ENCODE results near the gene POLR3B.

The POLR3B gene

DNA sequence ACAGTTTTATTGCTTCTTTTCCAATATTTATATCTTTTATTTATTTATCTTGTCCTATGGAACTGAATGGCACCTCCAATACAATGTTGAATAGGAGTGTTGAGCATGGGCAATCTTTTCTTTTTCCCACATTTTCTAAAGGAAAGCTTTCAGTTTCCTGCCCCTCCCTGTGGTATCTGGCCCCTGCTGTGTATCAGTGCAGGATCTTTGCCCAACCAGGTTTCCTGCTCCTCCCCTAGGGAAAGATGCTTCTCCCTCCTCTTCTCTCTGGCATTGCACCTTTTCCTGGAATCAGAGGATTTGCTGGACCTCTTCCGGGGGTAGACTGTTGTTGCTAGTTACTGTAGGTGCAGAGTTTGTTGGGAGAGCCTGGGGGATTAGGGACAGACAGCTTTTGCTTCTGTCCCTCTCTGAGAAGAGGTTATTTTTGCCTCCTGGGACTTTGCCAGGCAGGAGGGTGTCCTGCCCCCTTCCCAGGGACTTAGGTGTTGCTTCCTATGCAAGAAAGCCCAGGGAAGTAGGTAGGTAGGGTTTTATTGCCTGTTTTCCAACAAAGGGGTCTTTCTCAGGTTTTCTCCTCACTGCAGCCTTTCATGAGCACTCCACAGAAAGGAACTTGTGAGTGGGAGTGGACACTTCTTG lies 67.6 kb downstream of the POLR3B start:
- H3K27me3 ChIP-seq: no peaks in the 10 kb centered on the region
- no peaks in the 10 kb centered on the region for H3K4me1 ChIP-seq
- DNase-seq: no peak
- H3K4me3 ChIP-seq (ENCODE audit: low read depth, low read length): no peak overlapping the region
- TF ChIP-seq CTCF (IDR thresholded peaks at IDR 0.05; ENCODE audit: low read depth, low read length): no peak
- no peaks in the 10 kb centered on the region; the same call in 1 of the 2 replicates for H3K9me3 ChIP-seq
- no peaks in the 10 kb centered on the region for H3K36me3 ChIP-seq

GRCh38 chr12:106427917-106428316 lies 70.4 kb downstream of the POLR3B start:
- DNase-seq: no peak
- Histone ChIP-seq H3K27me3 (no peaks in the 10 kb centered on the region), H3K4me3 (ENCODE audit: low read depth, low read length) (no peak overlapping the region), H3K4me1 (no peaks in the 10 kb centered on the region), H3K9me3 (no peaks in the 10 kb centered on the region), H3K36me3 (no peaks in the 10 kb centered on the region)
- no peak for TF ChIP-seq CTCF (IDR thresholded peaks at IDR 0.05; ENCODE audit: low read depth, low read length)

DNA sequence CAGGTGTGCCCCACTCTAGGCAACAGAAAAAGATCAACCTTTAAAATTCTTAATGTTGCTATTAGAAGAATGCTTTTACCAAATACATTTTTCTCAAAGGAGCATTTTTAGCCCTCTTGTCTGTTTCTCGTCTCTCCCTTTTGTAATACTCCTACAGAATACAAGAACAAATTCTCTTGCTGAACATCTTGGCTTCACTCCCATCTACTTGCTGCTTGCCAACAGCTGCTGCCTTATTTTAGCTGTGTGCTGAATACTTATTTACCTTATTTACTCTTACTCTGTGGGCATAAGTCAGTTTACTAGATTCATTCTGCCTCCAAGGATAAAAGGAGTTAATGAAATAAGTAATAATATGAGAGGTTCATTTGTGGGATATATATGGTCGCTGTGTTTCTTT lies 70.8 kb downstream of the POLR3B start:
- DNase-seq: no peak
- no peaks in the 10 kb centered on the region for H3K9me3 ChIP-seq
- no peaks in the 10 kb centered on the region for H3K4me1 ChIP-seq
- TF ChIP-seq CTCF (IDR thresholded peaks at IDR 0.05; ENCODE audit: low read depth, low read length): no peak
- H3K27me3 ChIP-seq: no peaks in the 10 kb centered on the region
- H3K36me3 ChIP-seq: no peaks in the 10 kb centered on the region
- H3K4me3 ChIP-seq (ENCODE audit: low read depth, low read length): no peak overlapping the region

- no peak for DNase-seq
- no peaks in the 10 kb centered on the region for H3K4me1 ChIP-seq
Observed at GRCh38 chr12:106429043-106429552, 71.5 kb downstream of the POLR3B start.

DNA sequence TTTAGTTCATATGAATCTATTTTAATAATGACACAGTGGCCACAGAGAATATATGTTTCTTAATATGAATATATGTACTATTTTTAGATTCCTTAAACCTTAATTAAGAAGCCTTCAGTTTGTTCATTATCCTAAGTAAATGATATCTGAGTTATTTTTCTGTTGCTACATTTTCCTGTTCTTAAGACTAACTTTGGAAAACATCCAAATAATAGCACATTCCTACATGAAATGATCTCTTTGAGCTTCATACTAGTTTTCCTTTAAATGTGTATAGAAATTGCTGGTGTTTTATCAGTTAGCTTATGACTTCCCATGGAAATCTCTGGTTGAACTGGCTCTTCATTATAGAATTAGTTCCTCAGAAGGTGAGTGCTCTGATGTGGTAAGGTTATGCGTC lies 72.1 kb downstream of the POLR3B start:
- Histone ChIP-seq H3K4me1 (no peaks in the 10 kb centered on the region), H3K36me3 (no peaks in the 10 kb centered on the region), H3K9me3 (no peaks in the 10 kb centered on the region), H3K27me3 (no peaks in the 10 kb centered on the region), H3K4me3 (ENCODE audit: low read depth, low read length) (no peak overlapping the region)
- no peak for DNase-seq
- TF ChIP-seq CTCF (IDR thresholded peaks at IDR 0.05; ENCODE audit: low read depth, low read length): no peak

More at GRCh38 chr12:106429043-106429552, 71.5 kb downstream of the POLR3B start:
- Histone ChIP-seq H3K9me3 (no peaks in the 10 kb centered on the region), H3K27me3 (no peaks in the 10 kb centered on the region), H3K4me3 (ENCODE audit: low read depth, low read length) (no peak overlapping the region), H3K36me3 (no peaks in the 10 kb centered on the region)
- no peak for TF ChIP-seq CTCF (IDR thresholded peaks at IDR 0.05; ENCODE audit: low read depth, low read length)

GRCh38 chr12:106431839-106432411 lies 74.4 kb downstream of the POLR3B start:
- Histone ChIP-seq H3K36me3 (no peaks in the 10 kb centered on the region), H3K9me3 (no peaks in the 10 kb centered on the region), H3K4me1 (no peaks in the 10 kb centered on the region), H3K4me3 (ENCODE audit: low read depth, low read length) (no peak overlapping the region), H3K27me3 (no peaks in the 10 kb centered on the region)
- no peak for DNase-seq
- TF ChIP-seq CTCF (IDR thresholded peaks at IDR 0.05; ENCODE audit: low read depth, low read length): no peak

All from BE2C (cell line).